Measurements from ENCODE around the gene FRRS1L.

The FRRS1L gene

DNA sequence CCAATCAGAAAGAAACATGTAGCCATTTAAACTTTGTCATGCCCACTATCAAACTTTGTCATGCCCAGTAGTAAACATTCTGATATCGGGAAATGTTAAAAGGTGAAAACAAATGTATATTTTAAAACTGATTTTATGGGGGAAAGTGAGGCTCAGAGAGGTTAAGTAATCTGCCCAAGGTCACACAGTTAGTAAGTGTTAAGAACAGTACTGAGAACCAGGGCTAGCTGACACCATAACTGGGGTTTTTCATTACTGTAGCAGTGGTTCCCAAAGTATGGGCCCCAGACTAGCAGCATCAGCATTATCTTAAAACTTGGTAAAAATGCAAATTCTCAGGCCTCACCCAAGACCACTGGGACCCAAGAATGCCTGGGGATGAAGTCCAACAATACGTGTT lies 9.9 kb upstream of the FRRS1L start:
- DNase-seq (ENCODE audit: low read depth in 1 of 2, low spot score in 1 of 2): no peak

GRCh38 chr9:109176386-109176785 lies 9.3 kb upstream of the FRRS1L start:
- DNase-seq (ENCODE audit: low read depth in 1 of 2, low spot score in 1 of 2): no peak

- no peak for DNase-seq (ENCODE audit: low read depth in 1 of 2, low spot score in 1 of 2)
Measured at GRCh38 chr9:109172935-109173334, 5.9 kb upstream of the FRRS1L start.

DNA sequence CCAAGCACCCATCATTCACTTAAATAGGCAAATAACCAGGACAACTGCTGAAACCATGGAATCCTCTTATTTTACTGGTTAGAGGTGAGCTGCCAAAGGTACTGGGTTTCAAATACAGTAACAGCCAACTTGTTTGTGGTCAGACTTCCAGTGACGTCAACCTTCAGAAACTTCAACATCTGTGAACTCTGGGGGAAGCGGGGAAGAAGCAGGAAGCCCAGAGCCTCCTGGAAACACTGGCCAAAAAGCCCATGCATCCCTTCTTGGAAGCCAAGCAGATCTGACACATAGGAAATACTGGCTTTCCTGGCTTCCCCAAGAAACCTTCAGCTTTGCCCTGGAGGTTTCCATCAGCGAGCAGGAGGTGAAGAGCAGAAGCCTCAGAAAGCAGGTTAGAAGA lies 4.9 kb upstream of the FRRS1L start:
- no peak for DNase-seq (ENCODE audit: low read depth in 1 of 2, low spot score in 1 of 2)

GRCh38 chr9:109168170-109168569 lies 1.1 kb upstream of the FRRS1L start:
- DNase-seq (ENCODE audit: low read depth in 1 of 2, low spot score in 1 of 2): no peak

GRCh38 chr9:109167716-109168115 lies 667 bp upstream of the FRRS1L start:
- no peak for DNase-seq (ENCODE audit: low read depth in 1 of 2, low spot score in 1 of 2)

- DNase-seq (ENCODE audit: low read depth in 1 of 2, low spot score in 1 of 2): no peak
Measured at GRCh38 chr9:109166171-109166770, 778 bp downstream of the FRRS1L start.

- DNase-seq (ENCODE audit: low read depth in 1 of 2, low spot score in 1 of 2): no peak
Measured at GRCh38 chr9:109164042-109164441, 3.0 kb downstream of the FRRS1L start.

DNA sequence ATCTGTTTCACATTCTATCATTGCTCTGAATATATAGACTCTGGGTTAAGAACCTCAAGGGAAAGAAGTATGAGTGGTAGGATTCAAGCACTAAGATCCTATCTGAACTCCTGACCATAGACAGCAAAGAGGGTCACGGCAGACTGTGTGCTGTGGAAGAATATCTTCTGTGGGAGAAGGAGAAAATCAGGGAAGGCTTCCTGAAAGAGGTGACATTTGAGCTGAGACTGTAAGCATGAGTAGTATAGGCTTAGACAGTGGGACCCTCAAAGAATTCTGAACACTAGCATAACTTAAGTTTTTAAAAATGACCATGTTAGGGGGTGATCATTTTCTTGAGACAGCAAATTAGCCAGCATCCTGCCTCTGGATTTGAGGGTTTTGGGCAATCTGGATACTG lies 3.9 kb downstream of the FRRS1L start:
- DNase-seq (ENCODE audit: low read depth in 1 of 2, low spot score in 1 of 2): no peak

GRCh38 chr9:109162677-109163076 lies 4.4 kb downstream of the FRRS1L start:
- no peak for DNase-seq (ENCODE audit: low read depth in 1 of 2, low spot score in 1 of 2)

GRCh38 chr9:109161471-109161870 lies 5.6 kb downstream of the FRRS1L start:
- no peak for DNase-seq (ENCODE audit: low read depth in 1 of 2, low spot score in 1 of 2)

GRCh38 chr9:109159583-109159982 lies 7.5 kb downstream of the FRRS1L start:
- no peak for DNase-seq (ENCODE audit: low read depth in 1 of 2, low spot score in 1 of 2)

DNA sequence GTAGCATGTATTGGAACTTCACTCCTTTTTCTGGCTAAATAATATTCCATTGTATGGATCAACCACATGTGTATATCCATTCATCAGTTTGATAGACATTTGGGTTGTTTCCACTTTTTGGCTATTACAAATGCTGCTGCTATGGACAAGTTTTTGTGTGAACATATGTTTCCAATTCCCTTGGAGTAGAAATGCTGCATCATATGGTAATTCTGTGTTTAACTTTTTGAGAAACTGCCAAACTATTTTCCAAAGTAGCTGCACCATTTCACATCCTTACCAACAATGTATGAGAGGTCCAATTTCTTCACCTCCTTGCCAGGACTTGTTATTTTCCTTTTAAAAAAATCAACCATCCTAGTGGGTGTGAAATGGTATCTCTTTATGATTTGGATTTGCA lies 8.4 kb downstream of the FRRS1L start:
- no peak for DNase-seq (ENCODE audit: low read depth in 1 of 2, low spot score in 1 of 2)

GRCh38 chr9:109156708-109157107 lies 10.3 kb downstream of the FRRS1L start:
- no peak for DNase-seq (ENCODE audit: low read depth in 1 of 2, low spot score in 1 of 2)

GRCh38 chr9:109150925-109151545 lies 16.0 kb downstream of the FRRS1L start:
- DNase-seq (ENCODE audit: low read depth in 1 of 2, low spot score in 1 of 2): no peak

GRCh38 chr9:109149722-109150121 lies 17.3 kb downstream of the FRRS1L start:
- no peak for DNase-seq (ENCODE audit: low read depth in 1 of 2, low spot score in 1 of 2)

DNA sequence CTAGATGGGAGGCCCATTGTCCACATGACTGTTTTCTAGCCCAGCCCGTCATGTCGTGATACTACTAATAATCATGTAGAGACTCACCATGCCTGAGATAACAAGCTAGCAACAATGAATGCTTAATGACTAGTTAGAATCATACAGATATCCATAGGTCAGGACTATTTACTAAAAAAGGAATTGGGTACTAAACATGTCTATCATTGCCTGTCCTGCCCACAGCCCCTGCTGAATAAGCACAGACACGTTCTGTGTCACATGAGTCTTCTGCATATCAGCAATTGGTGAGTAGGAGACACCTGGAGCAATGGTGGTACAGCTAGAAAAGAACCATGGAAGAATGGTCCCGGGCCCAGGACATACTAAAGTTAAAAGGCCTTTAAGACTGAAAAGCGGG lies 18.0 kb downstream of the FRRS1L start:
- no peak for DNase-seq (ENCODE audit: low read depth in 1 of 2, low spot score in 1 of 2)

DNA sequence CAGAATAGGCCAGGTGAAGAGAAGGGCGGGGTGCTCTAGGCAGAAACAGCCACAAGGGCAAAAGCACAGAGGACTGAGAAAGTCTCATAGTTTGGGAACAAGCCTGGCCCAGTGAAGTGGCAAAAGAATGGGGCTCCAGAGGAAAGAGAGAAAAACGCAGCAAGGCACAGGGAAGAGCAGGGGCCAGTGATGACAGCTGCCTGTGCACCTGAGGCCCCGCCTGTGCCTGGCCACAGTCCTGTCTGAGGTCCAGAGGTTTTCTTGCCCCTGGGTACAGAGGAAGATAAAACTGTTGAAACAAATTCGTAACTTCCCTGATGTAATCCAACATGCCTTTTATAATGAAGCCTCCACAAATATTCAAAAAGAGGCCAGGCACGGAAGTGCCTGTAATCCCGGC lies 22.0 kb downstream of the FRRS1L start:
- no peak for DNase-seq (ENCODE audit: low read depth in 1 of 2, low spot score in 1 of 2)

DNA sequence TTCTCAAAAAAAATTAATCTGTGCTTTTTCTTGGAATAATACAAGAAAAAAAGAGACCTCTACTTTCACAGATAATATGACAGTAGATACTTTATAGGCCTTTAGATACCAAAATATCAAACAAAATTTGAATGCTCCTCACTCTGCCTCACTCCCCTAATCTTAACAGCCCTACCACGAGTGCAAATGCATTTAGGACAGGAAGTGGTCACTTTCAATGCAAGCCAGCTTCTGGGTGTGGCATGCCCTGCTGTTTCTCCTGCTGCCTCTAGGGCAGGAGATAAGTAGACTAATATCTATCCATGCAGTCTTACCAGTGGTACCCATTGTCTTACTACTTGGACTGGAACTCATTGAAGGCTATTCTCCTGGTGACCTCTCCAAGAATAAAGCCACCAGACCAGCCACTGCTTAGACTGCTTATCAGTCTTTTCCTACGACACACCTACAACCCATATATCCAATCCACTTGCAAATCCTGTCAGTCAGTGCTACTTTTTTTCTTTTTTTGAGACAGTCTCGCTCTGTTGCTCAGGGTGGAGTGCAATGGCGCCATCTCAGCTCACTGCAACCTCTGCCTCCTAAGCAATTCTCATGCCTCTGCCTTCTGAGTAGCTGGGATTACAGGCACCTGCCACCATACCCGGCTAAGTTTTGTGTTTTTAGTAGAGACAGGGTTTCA lies 23.0 kb downstream of the FRRS1L start:
- DNase-seq (ENCODE audit: low read depth in 1 of 2, low spot score in 1 of 2): no peak

- DNase-seq (ENCODE audit: low read depth in 1 of 2, low spot score in 1 of 2): no peak
Measured at GRCh38 chr9:109141375-109141774, 25.7 kb downstream of the FRRS1L start.

DNA sequence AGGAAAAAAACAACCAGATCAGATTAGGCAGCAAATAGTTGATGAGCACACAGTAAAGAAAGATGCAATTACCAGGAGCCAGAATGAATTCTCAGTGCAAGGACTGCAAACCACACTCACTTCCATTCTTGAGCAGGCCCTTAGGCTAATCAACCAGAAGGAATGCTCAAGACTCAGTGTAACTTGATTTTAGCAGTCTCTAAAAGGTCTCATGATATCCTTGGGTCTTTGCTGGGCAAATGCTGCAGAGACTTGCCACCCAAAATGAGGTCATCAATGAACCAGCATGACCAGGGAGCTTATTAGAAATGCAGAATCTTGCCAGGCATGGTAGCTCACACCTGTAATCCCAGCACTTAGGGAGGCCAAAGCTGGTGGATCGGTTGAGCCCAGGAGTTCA lies 27.2 kb downstream of the FRRS1L start:
- DNase-seq (ENCODE audit: low read depth in 1 of 2, low spot score in 1 of 2): no peak

GRCh38 chr9:109138421-109138820 lies 28.6 kb downstream of the FRRS1L start:
- no peak for DNase-seq (ENCODE audit: low read depth in 1 of 2, low spot score in 1 of 2)

GRCh38 chr9:109134167-109134578 lies 32.9 kb downstream of the FRRS1L start:
- DNase-seq (ENCODE audit: low read depth in 1 of 2, low spot score in 1 of 2): no peak

Data from activated T-helper 1 cell treated with anti-CD3 and anti-CD28 coated beads, Interleukin-2, amount 50 U/mL, for 16 hours (primary cell).